ENCODE data around the gene WDR36.

DNA sequence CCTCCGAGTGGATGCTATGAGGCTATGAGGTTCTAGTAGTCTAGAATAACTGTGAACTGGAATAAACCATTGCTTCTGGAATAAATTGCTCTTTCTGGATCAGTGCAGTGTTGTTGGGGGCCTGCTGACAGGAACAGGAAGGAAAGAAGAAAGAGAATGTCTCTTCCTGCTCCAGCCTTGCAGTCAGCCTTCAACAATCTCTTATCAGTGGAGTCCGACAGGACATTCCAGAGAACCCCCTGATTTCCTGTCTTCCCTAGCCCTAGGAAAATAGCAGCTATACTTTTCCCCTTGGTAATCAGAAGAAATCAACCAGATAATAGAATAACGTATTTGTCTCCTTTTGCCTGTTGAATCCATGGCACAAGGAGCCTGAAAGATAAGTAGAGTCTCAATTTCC, 55.4 kb downstream of the WDR36 start:
- TF ChIP-seq, protein P1, sequence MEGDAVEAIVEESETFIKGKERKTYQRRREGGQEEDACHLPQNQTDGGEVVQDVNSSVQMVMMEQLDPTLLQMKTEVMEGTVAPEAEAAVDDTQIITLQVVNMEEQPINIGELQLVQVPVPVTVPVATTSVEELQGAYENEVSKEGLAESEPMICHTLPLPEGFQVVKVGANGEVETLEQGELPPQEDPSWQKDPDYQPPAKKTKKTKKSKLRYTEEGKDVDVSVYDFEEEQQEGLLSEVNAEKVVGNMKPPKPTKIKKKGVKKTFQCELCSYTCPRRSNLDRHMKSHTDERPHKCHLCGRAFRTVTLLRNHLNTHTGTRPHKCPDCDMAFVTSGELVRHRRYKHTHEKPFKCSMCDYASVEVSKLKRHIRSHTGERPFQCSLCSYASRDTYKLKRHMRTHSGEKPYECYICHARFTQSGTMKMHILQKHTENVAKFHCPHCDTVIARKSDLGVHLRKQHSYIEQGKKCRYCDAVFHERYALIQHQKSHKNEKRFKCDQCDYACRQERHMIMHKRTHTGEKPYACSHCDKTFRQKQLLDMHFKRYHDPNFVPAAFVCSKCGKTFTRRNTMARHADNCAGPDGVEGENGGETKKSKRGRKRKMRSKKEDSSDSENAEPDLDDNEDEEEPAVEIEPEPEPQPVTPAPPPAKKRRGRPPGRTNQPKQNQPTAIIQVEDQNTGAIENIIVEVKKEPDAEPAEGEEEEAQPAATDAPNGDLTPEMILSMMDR (conservative IDR thresholded peaks at IDR 0.05; ENCODE audit: low read length) = no peak
- TF ChIP-seq EZH2phosphoT487 (IDR thresholded peaks at IDR 0.05; ENCODE audit: borderline replicate concordance) = no peak

Data from Loucy (cell line).